Stimulated activated CD4-positive, alpha-beta T cell treated with anti-CD3 and anti-CD28 coated beads, TNF-alpha, amount 100 ng/mL, for 1 hour (primary cell): ENCODE data around the gene LRIG2.
"Not testable (repeated sequence)": the region's sequence is repeated elsewhere in the genome, so short reads cannot be mapped to it uniquely, and the experiment has no call there.

ENCODE experiments used
- DNase-seq, 3 donors: peaks; one replicate each; pipeline ENCODE4 v3.0.0-alpha.2; 2020; ENCODE audit warnings: low read depth in 3 of 3, low spot score in 1 of 3

The LRIG2 gene

DNA sequence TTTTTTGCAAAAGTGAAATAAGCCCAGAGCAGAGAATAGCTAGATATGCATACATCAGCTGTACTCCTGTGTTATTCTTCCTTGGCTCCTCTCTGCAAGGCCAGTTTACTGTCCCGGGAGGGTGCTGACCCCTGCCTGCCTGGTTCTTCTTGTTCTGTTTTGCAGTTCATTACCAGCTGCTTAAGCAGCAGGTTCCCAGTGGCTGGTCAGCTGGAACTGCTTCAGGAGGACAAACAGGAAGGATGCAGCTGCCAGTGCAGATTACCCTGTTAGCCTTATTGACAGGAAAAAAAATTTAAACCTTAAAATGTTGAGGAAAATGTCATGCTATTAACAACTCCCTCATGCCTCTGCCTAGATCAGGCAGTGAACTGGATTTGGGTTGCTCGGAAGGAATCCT lies 16.0 kb upstream of the LRIG2 start:
- no peak for DNase-seq

DNA sequence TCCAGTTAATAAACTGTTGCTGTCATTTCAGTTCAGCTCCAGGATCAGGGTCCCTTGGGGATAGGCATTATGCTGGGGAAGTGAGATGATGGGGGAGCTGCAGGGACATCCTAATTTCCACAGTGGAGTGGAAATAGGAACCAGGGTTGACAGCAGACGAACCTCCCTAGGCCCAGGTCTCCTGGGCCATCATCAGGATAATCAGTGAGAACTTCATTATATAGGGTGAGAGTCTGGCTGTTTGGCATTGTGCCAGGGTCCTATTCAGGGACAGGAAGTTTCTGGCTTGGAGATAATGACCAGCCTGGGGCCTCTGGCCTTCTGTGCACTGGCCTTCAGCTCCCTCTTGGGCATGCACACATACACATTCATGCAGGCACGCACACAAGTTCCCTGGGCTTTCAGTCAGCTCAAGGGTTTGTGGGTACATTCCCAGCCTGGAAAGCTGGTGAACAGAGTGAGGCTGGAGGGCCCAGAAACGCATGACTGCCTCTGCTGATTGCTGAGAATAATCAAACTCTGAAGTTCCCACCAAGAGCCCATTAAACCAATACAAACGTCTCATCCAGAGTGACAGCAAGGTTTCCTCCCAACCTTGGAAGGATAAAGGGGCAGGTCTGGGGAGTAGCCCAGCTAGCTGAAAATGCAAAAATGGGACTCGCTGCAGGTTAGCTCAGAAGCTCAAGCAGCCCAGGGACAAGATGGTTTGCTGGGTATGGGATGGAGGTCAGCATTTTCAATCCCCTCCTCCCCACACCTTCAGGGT lies 13.9 kb upstream of the LRIG2 start:
- DNase-seq = no peak

DNA sequence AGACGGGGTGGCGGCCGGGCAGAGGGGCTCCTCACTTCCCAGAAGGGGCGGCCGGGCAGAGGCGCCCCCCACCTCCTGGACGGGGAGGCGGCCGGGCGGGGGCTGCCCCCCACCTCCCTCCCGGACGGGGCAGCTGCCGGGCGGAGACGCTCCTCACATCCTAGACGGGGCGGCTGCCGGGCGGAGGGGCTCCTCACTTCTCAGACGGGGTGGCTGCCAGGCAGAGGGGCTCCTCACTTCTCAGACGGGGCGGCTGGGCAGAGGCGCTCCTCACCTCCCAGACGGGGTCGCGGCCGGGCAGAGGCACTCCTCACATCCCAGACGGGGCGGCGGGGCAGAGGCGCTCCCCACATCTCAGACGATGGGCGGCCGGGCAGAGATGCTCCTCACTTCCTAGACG lies 9.5 kb upstream of the LRIG2 start:
- DNase-seq = not testable (repeated sequence)

GRCh38 chr1:113072141-113072756 lies 749 bp upstream of the LRIG2 start:
- no peak for DNase-seq

DNA sequence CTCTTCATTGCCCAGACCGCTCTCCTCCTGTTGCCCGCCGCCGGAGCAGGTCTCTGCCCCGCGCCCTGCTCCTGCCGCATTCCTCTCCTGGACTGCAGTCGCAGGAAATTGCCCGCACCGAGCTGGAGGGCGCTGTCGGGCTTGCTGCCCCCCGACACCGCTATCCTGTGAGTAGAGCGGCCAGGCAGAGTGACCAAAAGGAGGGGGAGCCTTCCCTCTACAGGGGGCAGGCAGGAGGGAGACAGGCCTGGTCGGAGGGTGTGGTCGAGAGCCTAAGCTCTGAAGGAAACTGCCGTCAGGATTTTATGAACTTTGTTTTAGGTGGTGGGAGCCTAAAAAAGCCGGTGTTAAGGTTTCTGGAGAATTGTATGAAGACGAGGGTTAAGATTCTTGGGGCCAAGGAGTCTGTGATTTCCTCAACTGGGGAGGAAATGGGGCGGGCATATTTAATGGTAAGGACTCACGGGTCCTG lies 517 bp downstream of the LRIG2 start:
- DNase-seq = no peak

- no peak for DNase-seq
Observed at GRCh38 chr1:113074237-113074636, 1.2 kb downstream of the LRIG2 start.

- DNase-seq = not testable (repeated sequence)
Observed at GRCh38 chr1:113077978-113078377, 5.0 kb downstream of the LRIG2 start.

DNA sequence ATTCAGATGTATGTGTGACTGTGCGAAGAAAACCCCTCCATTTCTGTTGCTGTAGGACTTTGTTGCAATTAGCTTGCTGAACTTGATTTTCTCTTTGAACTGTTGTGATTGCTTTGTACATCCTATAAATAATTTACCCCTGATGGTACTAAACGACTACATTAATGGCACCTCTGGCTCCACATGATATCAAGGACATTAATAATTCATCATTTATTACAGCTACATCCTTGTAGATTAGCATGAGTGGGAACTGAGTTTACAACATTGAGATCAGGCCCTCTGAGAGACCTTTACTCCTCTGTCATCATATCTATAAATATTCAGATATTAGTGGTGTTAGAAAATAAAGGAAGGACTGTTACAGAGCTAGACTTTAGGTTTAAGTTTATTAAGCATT lies 13.5 kb downstream of the LRIG2 start:
- no peak for DNase-seq

- no peak for DNase-seq
Observed at GRCh38 chr1:113088972-113089371, 16.0 kb downstream of the LRIG2 start.

DNA sequence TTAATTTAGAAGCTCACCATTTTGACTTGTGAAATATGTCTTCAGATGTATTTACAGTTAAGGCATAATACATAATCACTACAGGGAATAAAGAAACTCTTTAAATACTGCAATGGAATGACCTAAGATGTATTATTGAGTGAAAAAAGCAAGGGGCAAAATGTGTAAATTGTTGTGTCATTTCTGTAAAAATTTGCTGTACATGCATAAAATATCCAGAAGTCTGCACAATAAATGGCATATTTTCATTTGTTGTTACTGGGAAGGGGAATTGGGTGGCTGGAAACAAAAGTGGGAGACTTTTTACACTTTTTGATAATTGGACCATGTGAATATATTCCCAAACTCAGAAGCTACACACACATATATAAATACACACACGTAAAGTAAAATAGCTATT lies 17.1 kb downstream of the LRIG2 start:
- DNase-seq = no peak

GRCh38 chr1:113091988-113092594 lies 19.1 kb downstream of the LRIG2 start:
- DNase-seq = no peak

DNA sequence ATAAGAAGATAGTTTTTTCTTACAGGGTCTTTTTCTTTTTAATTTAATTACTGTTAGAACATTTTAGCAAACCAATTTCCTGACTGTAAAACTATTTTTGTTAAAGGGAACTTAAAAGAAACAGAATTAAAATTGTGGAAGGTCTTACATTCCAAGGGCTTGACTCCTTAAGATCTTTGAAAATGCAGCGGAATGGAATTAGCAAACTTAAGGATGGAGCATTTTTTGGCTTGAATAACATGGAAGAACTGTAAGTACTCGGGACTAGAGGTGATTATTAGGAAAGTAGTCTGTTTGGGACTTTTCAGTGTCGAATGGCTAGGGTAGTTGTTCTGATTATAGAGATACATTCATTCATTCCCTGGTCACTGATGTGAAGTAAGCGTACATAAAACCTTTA lies 21.5 kb downstream of the LRIG2 start:
- no peak for DNase-seq

GRCh38 chr1:113095790-113096455 lies 22.9 kb downstream of the LRIG2 start:
- no peak for DNase-seq

DNA sequence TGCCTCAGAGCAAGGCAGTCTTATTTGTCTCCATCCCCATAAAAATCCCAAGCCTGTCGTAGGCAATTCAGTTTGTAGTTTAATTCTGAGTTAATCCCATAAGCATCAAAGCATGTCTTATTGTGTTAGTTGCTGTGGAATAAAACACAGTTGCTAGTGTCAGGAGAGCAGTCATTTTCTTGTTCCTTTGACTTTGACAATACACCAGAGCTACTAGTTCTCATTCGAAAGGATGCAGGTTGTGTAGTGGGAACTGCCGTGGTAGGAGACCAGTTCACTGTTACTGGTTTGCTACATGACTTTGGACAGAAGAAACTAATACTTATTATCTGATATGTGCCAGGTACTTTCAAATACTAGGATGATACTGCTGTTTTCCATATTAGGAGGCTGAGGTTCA lies 23.5 kb downstream of the LRIG2 start:
- DNase-seq = no peak

- DNase-seq = no peak
Observed at GRCh38 chr1:113101588-113101987, 28.6 kb downstream of the LRIG2 start.

DNA sequence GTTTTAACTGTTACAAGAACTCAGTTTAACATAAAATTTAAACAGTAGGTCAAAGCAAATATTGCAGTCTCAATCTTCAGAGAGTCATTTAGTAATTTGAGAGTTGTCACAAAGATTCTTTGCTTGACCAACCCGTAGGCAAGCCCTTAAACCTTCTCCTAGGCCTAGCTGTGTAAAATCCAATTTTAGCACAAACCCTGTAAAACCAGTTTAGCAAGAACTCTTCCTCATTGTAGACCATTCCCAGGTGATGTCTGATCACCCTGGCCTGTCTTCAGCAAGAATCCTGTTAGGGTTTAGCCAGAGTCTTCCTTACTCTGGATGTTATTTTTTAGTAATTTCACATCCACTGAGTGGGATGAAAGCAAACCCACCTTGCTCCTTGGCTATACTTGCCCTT lies 30.1 kb downstream of the LRIG2 start:
- DNase-seq = no peak

GRCh38 chr1:113103977-113104376 lies 31.0 kb downstream of the LRIG2 start:
- DNase-seq = no peak

GRCh38 chr1:113106910-113107309 lies 33.9 kb downstream of the LRIG2 start:
- DNase-seq = no peak

GRCh38 chr1:113109908-113110554 lies 37.0 kb downstream of the LRIG2 start:
- DNase-seq = no peak

DNA sequence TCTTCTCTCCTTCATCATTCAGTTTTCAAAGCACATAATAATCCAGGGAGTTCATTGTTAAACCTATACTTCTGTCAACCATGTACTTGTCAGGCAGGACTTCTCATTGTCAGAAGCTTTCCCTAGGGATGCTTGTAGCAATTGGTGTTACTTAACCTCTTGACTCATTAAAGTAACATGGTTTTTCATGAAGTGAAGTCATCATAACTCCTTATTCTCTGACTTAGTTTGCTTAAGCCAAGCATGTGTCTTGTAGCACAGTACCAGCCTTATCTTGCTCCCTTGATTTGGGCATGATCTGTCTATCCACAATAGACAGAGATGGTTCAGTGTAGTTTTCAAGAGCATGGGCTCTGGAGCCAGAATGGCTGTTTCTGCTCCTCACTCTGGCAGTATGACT lies 45.3 kb downstream of the LRIG2 start:
- no peak for DNase-seq

DNA sequence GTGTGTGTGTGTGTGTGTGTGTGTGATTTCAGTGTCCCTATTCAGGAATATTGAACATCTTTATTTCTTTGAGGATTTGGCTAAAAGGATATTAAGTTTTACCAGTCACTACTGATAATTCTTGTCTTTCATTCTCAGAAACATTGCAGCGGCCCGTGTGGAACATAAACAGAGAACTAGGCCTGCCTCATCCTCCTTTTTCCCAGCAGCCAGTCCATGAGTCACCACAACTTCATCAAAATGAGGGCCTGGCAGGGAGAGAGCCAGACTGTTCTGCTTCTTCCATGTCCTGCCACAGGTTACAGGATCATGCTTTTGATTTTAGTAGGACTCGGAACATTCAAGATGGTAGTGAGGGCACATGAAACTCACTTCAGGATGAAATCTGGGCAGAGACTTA lies 50.7 kb downstream of the LRIG2 start:
- no peak for DNase-seq
